ENCODE measurements around the gene CDC7. TPM values are rescaled to one million over a fixed set of nuclear protein-coding genes. Genes with fewer than 3 reads are reported as not detected.

The CDC7 gene
- total RNA-seq, 1 experiment from 2014 or later, result 49.9 TPM

DNA sequence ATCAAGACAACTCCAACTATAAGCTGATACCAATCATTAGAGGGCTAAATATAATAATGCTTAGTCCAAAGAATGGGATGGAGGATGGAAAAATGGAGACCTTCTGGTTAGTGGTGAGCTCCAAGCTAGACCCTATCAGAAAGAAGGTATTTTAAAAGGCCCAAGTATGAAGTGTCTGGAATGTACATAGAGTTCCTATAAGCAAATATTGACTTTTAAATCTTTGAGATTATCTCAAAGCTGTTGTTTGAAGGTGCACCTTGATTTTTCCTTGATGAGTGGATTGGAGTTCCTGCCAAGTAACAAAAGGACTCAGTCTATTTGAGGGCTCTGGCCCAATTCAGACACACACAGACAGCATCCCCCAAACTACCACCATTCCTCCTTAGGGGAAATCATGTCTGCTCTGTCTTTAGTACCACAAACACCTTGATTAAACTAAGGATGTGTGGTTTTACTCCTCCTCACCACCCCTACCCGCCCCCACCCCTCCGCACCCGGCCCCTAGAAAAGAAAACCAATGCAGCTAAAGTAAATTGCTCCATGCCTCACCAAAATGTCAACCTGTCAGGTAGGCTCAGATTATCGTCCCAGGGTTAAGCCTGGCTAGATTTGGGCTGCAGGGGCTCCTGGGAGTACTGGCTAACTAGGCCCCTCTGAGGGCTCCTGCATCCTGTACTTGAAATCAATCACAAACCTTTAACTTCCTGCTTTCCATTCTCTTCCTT is 59.4 kb downstream of the CDC7 start:
- Mint-ChIP-seq H3K27me3 (ENCODE audit: low read depth) (no peaks in the 10 kb centered on the region), H3K4me1 (peaks cover 3% of the 10 kb centered on the region), H3K27ac (no peak overlapping the region), H3K4me3 (no peak overlapping the region), H3K9me3 (peaks cover 17% of the 10 kb centered on the region), H3K36me3 (peaks cover 12% of the 10 kb centered on the region)
- ATAC-seq (no peak), DNase-seq (ENCODE audit: low spot score) (no peak)
- TF ChIP-seq ELF4 (CRISPR knock-in tag; IDR thresholded peaks at IDR 0.05; ENCODE audit: low read depth) (no peak), ZNF671 (CRISPR knock-in tag; IDR thresholded peaks at IDR 0.05) (no peak), NFE2L1 (CRISPR knock-in tag; IDR thresholded peaks at IDR 0.05) (no peak), NR3C1 (CRISPR knock-in tag; conservative IDR thresholded peaks at IDR 0.05; ENCODE audit: low read depth) (no peak), ZNF219 (CRISPR knock-in tag; IDR thresholded peaks at IDR 0.05; ENCODE audit: borderline replicate concordance) (no peak), ZNF232 (CRISPR knock-in tag; IDR thresholded peaks at IDR 0.05) (no peak), ZNF512 (CRISPR knock-in tag; IDR thresholded peaks at IDR 0.05; ENCODE audit: borderline replicate concordance) (no peak)
- TF ChIP-seq, protein P1, sequence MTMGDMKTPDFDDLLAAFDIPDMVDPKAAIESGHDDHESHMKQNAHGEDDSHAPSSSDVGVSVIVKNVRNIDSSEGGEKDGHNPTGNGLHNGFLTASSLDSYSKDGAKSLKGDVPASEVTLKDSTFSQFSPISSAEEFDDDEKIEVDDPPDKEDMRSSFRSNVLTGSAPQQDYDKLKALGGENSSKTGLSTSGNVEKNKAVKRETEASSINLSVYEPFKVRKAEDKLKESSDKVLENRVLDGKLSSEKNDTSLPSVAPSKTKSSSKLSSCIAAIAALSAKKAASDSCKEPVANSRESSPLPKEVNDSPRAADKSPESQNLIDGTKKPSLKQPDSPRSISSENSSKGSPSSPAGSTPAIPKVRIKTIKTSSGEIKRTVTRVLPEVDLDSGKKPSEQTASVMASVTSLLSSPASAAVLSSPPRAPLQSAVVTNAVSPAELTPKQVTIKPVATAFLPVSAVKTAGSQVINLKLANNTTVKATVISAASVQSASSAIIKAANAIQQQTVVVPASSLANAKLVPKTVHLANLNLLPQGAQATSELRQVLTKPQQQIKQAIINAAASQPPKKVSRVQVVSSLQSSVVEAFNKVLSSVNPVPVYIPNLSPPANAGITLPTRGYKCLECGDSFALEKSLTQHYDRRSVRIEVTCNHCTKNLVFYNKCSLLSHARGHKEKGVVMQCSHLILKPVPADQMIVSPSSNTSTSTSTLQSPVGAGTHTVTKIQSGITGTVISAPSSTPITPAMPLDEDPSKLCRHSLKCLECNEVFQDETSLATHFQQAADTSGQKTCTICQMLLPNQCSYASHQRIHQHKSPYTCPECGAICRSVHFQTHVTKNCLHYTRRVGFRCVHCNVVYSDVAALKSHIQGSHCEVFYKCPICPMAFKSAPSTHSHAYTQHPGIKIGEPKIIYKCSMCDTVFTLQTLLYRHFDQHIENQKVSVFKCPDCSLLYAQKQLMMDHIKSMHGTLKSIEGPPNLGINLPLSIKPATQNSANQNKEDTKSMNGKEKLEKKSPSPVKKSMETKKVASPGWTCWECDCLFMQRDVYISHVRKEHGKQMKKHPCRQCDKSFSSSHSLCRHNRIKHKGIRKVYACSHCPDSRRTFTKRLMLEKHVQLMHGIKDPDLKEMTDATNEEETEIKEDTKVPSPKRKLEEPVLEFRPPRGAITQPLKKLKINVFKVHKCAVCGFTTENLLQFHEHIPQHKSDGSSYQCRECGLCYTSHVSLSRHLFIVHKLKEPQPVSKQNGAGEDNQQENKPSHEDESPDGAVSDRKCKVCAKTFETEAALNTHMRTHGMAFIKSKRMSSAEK (CRISPR knock-in tag; IDR thresholded peaks at IDR 0.05; ENCODE audit: borderline replicate concordance), result no peak
- TF ChIP-seq, protein P2, sequence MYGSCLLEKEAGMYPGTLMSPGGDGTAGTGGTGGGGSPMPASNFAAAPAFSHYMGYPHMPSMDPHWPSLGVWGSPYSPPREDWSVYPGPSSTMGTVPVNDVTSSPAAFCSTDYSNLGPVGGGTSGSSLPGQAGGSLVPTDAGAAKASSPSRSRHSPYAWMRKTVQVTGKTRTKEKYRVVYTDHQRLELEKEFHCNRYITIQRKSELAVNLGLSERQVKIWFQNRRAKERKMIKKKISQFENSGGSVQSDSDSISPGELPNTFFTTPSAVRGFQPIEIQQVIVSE (CRISPR knock-in tag; IDR thresholded peaks at IDR 0.05; ENCODE audit: borderline replicate concordance), result no peak
- TF ChIP-seq, protein P3, sequence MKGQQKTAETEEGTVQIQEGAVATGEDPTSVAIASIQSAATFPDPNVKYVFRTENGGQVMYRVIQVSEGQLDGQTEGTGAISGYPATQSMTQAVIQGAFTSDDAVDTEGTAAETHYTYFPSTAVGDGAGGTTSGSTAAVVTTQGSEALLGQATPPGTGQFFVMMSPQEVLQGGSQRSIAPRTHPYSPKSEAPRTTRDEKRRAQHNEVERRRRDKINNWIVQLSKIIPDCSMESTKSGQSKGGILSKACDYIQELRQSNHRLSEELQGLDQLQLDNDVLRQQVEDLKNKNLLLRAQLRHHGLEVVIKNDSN (CRISPR knock-in tag; IDR thresholded peaks at IDR 0.05), result no peak
- TF ChIP-seq, protein P4, sequence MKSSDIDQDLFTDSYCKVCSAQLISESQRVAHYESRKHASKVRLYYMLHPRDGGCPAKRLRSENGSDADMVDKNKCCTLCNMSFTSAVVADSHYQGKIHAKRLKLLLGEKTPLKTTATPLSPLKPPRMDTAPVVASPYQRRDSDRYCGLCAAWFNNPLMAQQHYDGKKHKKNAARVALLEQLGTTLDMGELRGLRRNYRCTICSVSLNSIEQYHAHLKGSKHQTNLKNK (CRISPR knock-in tag; IDR thresholded peaks at IDR 0.05), result no peak
- CTCF ChIA-PET, result no interaction called here
- POLR2A ChIA-PET, result no interaction called here

- Mint-ChIP-seq H3K27me3 (ENCODE audit: low read depth) (no peaks in the 10 kb centered on the region), H3K9me3 (peaks cover 17% of the 10 kb centered on the region), H3K27ac (no peak overlapping the region), H3K4me1 (peaks cover 9% of the 10 kb centered on the region), H3K4me3 (no peak overlapping the region), H3K36me3 (peaks cover 12% of the 10 kb centered on the region)
- DNase-seq (ENCODE audit: low spot score), result no peak
- ATAC-seq, result peak; percentile 69
- ChIA-PET POLR2A (no interaction called here), CTCF (no interaction called here)
- TF ChIP-seq GRHL2 (CRISPR knock-in tag; IDR thresholded peaks at IDR 0.05; ENCODE audit: insufficient replicate concordance, severe bottlenecking) (no peak), GABPB1 (CRISPR knock-in tag; IDR thresholded peaks at IDR 0.05) (no peak), SMAD3 (CRISPR knock-in tag; IDR thresholded peaks at IDR 0.05; ENCODE audit: borderline replicate concordance) (no peak), RELA (CRISPR knock-in tag; IDR thresholded peaks at IDR 0.05; ENCODE audit: borderline replicate concordance) (no peak), NFATC4 (CRISPR knock-in tag; IDR thresholded peaks at IDR 0.05) (no peak), IRF2 (CRISPR knock-in tag; IDR thresholded peaks at IDR 0.05; ENCODE audit: borderline replicate concordance, low read depth) (no peak), FOXK1 (CRISPR knock-in tag; IDR thresholded peaks at IDR 0.05) (no peak), ZBTB21 (CRISPR knock-in tag; IDR thresholded peaks at IDR 0.05; ENCODE audit: borderline replicate concordance) (no peak), ZNF281 (CRISPR knock-in tag; IDR thresholded peaks at IDR 0.05) (no peak)
- TF ChIP-seq, protein P5, sequence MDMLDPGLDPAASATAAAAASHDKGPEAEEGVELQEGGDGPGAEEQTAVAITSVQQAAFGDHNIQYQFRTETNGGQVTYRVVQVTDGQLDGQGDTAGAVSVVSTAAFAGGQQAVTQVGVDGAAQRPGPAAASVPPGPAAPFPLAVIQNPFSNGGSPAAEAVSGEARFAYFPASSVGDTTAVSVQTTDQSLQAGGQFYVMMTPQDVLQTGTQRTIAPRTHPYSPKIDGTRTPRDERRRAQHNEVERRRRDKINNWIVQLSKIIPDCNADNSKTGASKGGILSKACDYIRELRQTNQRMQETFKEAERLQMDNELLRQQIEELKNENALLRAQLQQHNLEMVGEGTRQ (CRISPR knock-in tag; IDR thresholded peaks at IDR 0.05), result no peak
These were observed 64.4 kb downstream of the CDC7 start for GRCh38 chr1:91564888-91565701.

Data from WTC11 (cell line).